ENCODE data around the gene IRX6.

The IRX6 gene

DNA sequence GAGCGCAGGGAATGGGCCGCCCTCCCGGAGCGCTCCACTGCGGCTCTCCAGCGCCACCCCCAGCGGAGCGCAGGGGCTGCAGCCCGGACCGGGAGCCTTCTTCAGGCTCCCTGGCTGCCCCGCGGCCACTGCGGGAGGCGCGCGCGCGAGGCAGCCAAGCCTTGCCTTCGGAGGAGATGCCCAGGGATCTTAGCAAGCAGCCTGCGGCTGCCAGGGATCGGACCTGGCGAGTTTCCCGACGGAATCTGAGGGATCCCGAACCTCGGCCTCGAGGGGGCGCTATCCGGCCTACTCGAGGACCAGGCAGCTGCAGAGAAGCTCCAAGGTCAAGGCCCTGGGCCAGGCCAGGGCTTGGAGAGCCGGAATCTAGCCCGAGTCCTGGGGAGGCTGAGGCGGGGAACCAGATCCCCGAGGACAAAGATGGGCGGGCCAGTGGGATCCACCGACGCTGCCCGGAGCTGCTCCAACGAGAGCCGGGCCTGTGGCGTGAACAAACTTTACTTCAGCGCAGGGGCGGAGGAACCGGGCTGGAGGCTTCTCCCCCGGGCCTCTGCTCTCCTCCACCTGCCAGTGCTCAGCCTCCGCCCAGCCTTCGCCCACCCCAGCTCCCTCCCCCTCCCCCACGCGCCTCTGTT is at the start of gene IRX6:
Gene IRX6 (plus strand): TSS at position 567 of the 635 bp plus-strand sequence. CDS start 889 bp downstream, outside the sequence.
- TF ChIP-seq, protein P1, sequence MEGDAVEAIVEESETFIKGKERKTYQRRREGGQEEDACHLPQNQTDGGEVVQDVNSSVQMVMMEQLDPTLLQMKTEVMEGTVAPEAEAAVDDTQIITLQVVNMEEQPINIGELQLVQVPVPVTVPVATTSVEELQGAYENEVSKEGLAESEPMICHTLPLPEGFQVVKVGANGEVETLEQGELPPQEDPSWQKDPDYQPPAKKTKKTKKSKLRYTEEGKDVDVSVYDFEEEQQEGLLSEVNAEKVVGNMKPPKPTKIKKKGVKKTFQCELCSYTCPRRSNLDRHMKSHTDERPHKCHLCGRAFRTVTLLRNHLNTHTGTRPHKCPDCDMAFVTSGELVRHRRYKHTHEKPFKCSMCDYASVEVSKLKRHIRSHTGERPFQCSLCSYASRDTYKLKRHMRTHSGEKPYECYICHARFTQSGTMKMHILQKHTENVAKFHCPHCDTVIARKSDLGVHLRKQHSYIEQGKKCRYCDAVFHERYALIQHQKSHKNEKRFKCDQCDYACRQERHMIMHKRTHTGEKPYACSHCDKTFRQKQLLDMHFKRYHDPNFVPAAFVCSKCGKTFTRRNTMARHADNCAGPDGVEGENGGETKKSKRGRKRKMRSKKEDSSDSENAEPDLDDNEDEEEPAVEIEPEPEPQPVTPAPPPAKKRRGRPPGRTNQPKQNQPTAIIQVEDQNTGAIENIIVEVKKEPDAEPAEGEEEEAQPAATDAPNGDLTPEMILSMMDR (IDR thresholded peaks at IDR 0.05; ENCODE audit: low read depth, low read length): peak; percentile 8
- no peak within 1 kb of the TSS for H3K4me3 ChIP-seq (replicated peaks in 1 of 2; ENCODE audit: low read depth in 2 of 2, low read length in 2 of 2)
- DNase-seq (ENCODE audit: low read depth in 2 of 2): no peak

DNA sequence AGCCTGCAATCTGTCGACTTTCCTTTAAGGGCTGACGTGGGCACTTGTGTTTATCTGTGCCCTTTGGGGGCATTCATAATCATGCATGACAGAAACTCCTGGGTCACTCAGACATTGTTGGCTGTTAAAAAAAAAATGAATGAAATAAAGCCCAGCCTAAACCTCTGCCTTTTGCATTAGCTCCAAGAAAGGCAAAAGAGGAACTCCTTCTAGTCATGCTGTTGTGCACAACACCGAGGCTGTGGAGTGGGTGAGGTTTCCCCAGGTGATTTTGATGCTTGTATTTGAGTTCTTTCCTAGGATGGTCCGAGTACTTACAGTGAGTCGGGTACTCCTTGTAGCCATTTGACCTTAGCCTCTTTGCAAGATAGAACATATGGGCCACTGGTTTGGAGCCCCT is 49.6 kb upstream of the IRX6 start:
- no peak overlapping the region for H3K4me3 ChIP-seq (replicated peaks in 1 of 2; ENCODE audit: low read depth in 2 of 2, low read length in 2 of 2)
- no peak for DNase-seq (ENCODE audit: low read depth in 2 of 2)
- TF ChIP-seq, protein P1 (IDR thresholded peaks at IDR 0.05; ENCODE audit: low read depth, low read length): no peak

DNA sequence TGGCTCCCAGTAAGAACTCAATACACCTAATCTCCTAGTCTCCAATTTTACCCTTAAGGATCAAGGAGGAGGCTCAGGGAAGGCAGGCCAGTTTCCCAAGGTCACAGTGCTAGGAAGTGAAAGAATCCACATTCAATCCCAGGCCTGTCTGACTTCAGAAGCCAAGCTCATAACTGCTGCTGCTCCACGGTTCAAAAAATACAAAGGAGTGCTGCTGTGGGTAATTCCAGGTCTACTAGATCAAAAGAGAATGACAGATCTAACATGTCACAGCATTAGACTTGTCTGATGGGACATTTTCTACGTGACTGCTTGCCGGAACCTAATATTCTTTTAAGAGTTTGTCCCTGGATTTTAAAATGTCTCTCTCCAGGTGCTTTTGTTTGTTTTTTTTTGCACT is 48.8 kb upstream of the IRX6 start:
- DNase-seq (ENCODE audit: low read depth in 2 of 2): no peak
- TF ChIP-seq, protein P1 (IDR thresholded peaks at IDR 0.05; ENCODE audit: low read depth, low read length): no peak

DNA sequence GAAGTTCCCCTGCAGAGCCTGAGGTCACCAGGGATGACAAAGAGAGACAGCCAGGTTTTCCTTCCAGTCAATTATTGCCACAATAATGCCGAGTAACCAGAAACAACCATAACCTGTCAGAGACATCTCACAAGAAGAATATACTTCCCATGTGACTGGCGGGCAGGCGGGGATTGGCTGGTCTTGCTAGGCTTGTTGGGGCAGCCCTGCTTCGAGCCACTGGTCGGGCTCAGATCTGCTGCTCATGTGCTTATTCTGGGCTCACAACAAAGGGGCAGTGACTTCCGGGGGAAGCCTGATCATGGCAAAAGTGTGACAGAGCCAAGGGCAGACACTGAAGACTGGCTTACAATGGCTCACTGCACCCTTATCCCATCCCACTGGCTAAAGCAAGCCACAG is 48.1 kb upstream of the IRX6 start:
- no peak for DNase-seq (ENCODE audit: low read depth in 2 of 2)
- TF ChIP-seq, protein P1 (IDR thresholded peaks at IDR 0.05; ENCODE audit: low read depth, low read length): no peak

More for the DNA sequence above, 48.8 kb upstream of the IRX6 start:
- H3K4me3 ChIP-seq (replicated peaks in 1 of 2; ENCODE audit: low read depth in 2 of 2, low read length in 2 of 2): no peak overlapping the region

DNA sequence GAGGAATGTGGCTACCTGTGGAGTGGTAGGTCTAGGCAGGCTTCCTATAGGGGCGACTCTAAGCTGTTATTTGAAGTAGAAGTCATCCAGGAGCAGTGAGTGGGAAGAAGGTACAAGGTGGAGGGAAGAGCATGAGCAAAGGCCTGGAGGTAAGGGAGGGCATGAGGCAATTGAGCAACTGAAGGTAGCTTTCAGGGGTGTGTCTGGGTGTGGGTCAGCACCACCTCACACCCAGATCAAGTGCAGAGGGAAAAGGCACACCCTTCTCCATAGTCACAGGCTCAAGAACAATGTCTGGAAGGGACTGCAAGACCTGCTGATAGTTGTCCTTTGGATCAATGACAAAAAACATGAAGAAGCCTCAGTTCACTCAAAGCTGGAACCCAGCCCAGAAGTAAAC is 46.5 kb upstream of the IRX6 start:
- TF ChIP-seq, protein P1 (IDR thresholded peaks at IDR 0.05; ENCODE audit: low read depth, low read length): no peak
- DNase-seq (ENCODE audit: low read depth in 2 of 2): no peak
- no peak overlapping the region for H3K4me3 ChIP-seq (replicated peaks in 1 of 2; ENCODE audit: low read depth in 2 of 2, low read length in 2 of 2)

More for the DNA sequence above, 48.1 kb upstream of the IRX6 start:
- no peak overlapping the region for H3K4me3 ChIP-seq (replicated peaks in 1 of 2; ENCODE audit: low read depth in 2 of 2, low read length in 2 of 2)

DNA sequence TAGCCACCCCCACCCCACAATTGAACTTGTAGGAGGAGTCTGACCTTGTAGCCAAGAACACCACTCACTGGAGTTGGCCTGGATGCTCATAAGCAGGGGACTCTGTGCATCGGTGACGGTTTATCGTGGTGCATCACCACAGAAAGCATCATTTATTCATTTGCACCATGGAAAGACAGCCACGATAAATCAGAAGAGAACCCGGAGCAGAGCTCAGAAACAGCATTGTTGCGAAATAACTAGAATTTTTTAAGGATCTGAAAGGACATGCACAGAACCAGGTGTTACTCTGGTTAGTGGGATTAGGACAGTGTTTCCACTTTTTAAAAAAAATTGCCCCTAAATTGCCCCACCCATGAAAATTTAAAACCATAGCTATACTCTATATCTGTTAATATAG is 44.4 kb upstream of the IRX6 start:
- TF ChIP-seq, protein P1 (IDR thresholded peaks at IDR 0.05; ENCODE audit: low read depth, low read length): no peak
- DNase-seq (ENCODE audit: low read depth in 2 of 2): no peak
- H3K4me3 ChIP-seq (replicated peaks in 1 of 2; ENCODE audit: low read depth in 2 of 2, low read length in 2 of 2): no peak overlapping the region

DNA sequence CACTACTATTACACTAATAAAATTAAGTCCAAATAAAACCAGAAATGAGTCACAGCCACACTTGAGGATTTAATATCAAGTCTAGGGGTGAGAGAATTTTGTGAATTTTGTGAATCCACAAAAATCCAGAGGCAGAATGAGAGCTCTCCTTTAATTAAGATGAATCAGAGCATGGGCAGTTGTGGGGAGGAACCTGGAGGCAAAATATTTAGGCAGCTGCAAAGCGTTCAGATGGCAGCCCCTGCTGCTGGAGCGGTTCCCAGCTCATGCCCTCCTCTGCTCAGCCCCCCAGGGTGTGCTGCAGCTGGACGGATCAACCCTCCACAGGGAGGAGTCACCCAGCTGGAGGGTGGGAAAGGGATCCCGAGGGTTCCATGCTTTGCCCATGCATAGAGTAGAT is 43.4 kb upstream of the IRX6 start:
- H3K4me3 ChIP-seq (replicated peaks in 1 of 2; ENCODE audit: low read depth in 2 of 2, low read length in 2 of 2): no peak overlapping the region
- DNase-seq (ENCODE audit: low read depth in 2 of 2): no peak
- TF ChIP-seq, protein P1 (IDR thresholded peaks at IDR 0.05; ENCODE audit: low read depth, low read length): no peak

Data from cardiac fibroblast (primary cell).